Measurements from ENCODE around the gene PMEPA1. TPM values are rescaled to one million over a fixed set of nuclear protein-coding genes. Genes with fewer than 3 reads are reported as not detected.

PMEPA1 gene
- total and polyA plus RNA-seq, 2 donors (not counting 3 experiments of a cell fraction or from before 2014, with no cell fraction given), result 31.6 to 33.2 TPM

GRCh38 chr20:57683881-57684807 is 25.7 kb downstream of the PMEPA1 start:
- ChIA-PET POLR2A (no interaction called here), CTCF (no interaction called here)
- Histone ChIP-seq H3K4me3 (replicated peaks in 1 of 3; ENCODE audit: insufficient read depth in 1 of 3, low read depth in 1 of 3, low read length in 3 of 3) (no peak overlapping the region), H3K9me3 (replicated peaks; ENCODE audit: control insufficient read depth, insufficient read depth, low read length) (no peaks in the 10 kb centered on the region), H3K79me2 (ENCODE audit: control insufficient read depth, insufficient read depth, low read length) (peaks cover 18% of the 10 kb centered on the region), H3K4me1 (ENCODE audit: control insufficient read depth, extremely low read depth, insufficient read depth, low read length) (peaks cover 6% of the 10 kb centered on the region), H3K36me3 (ENCODE audit: control insufficient read depth in 2 of 2, extremely low read depth in 1 of 2, insufficient read depth in 2 of 2, low read length in 2 of 2) (no peaks in the 10 kb centered on the region), H2AFZ (ENCODE audit: low read depth, low read length) (no peak overlapping the region), H3K9ac (replicated peaks; ENCODE audit: extremely low read depth, insufficient read depth, low read length) (no peak overlapping the region), H4K20me1 (replicated peaks; ENCODE audit: control insufficient read depth, extremely low read depth, insufficient read depth, low read length) (no peaks in the 10 kb centered on the region), H3K4me2 (ENCODE audit: insufficient read depth, low read length) (no peak overlapping the region), H3K27me3 (ENCODE audit: control insufficient read depth in 2 of 2, insufficient read depth in 2 of 2, low read length in 2 of 2) (no peaks in the 10 kb centered on the region), H3K9me1 (replicated peaks; ENCODE audit: control insufficient read depth, extremely low read depth, insufficient read depth, low read length) (no peaks in the 10 kb centered on the region), H3K27ac (ENCODE audit: insufficient read depth, low read depth, low read length) (no peak overlapping the region)
- no peak for DNase-seq (ENCODE audit: low read depth, low spot score)
- intact Hi-C loops (cut with micrococcal nuclease) (no loop called here), dilution Hi-C loops (cut with MboI; ENCODE audit: extremely low pct_ligation_motif_present, low sequenced_read_pairs) (no loop called here)
- no TSS peak for BruUV-seq (replicated peaks)
- FAIRE-seq, result no peak
- no peak for TF ChIP-seq POLR2AphosphoS5 (IDR thresholded peaks at IDR 0.05; ENCODE audit: insufficient read depth, low read depth, low read length)
- TF ChIP-seq GATA2 (IDR thresholded peaks at IDR 0.05; ENCODE audit: insufficient read depth, insufficient read length, low read depth, low read length), result no peak
- no peak for TF ChIP-seq MAX (IDR thresholded peaks at IDR 0.05; ENCODE audit: insufficient read depth, insufficient read length)
- no peak for TF ChIP-seq MYC (IDR thresholded peaks at IDR 0.05; ENCODE audit: low read depth, low read length)
- TF ChIP-seq CTCF (IDR thresholded peaks at IDR 0.05; ENCODE audit: extremely low read depth in 1 of 2, insufficient read depth in 1 of 2, low read depth in 1 of 2, low read length in 2 of 2), result no peak
- no peak for TF ChIP-seq POLR2A (IDR thresholded peaks at IDR 0.05; ENCODE audit: low read depth, low read length)
- no peak for TF ChIP-seq EZH2 (IDR thresholded peaks at IDR 0.05; ENCODE audit: borderline replicate concordance, low read depth, low read length, severe bottlenecking)
- TF ChIP-seq JUN (IDR thresholded peaks at IDR 0.05; ENCODE audit: borderline replicate concordance, insufficient read depth, insufficient read length, low read depth), result no peak
- no peak for TF ChIP-seq FOS (IDR thresholded peaks at IDR 0.05; ENCODE audit: borderline replicate concordance, insufficient read depth, low read length)

All from endothelial cell of umbilical vein (primary cell).